Stomach smooth muscle (tissue), 2 donors: ENCODE data around the gene GLRX3.
"Not testable (repeated sequence)": the region's sequence is repeated elsewhere in the genome, so short reads cannot be mapped to it uniquely, and the experiment has no call there.

Experiments used
- H3K27ac ChIP-seq: one replicate; pipeline ENCODE4 v1.7.0; 2013; ENCODE audit warnings: mild to moderate bottlenecking, low read length, inconsistent platforms
- H3K27me3 ChIP-seq, 2 donors: one replicate each; pipeline ENCODE4 v1.7.0; 2013; ENCODE audit warnings: low read length in 2 of 2; ENCODE audit not compliant: insufficient read depth in 2 of 2, control insufficient read depth in 1 of 2
- H3K36me3 ChIP-seq, 2 donors: one replicate each; pipeline ENCODE4 v1.7.0; 2013; ENCODE audit warnings: low read length in 2 of 2; ENCODE audit not compliant: control insufficient read depth in 2 of 2, insufficient read depth in 2 of 2
- H3K4me1 ChIP-seq: one replicate; pipeline ENCODE4 v1.7.0; 2013; ENCODE audit warnings: low read length; ENCODE audit not compliant: control insufficient read depth, insufficient read depth
- H3K4me3 ChIP-seq, 2 donors: one replicate each; pipeline ENCODE4 v1.7.0; 2013; ENCODE audit warnings: low read length in 2 of 2
- H3K9ac ChIP-seq, 2 donors: one replicate each; pipeline ENCODE4 v1.7.0; 2013; ENCODE audit warnings: low read length in 2 of 2, mild to moderate bottlenecking in 1 of 2
- H3K9me3 ChIP-seq, 2 donors: one replicate each; pipeline ENCODE4 v1.7.0; 2013; ENCODE audit warnings: low read length in 2 of 2; ENCODE audit not compliant: control insufficient read depth in 2 of 2
- donor health status: healthy.
- donor health status: Pancreatic carcinoma.

The GLRX3 gene

GRCh38 chr10:130112821-130113220 lies 23.4 kb upstream of the GLRX3 start:
- H3K27ac ChIP-seq: no peak overlapping the region
- H3K27me3 ChIP-seq: no peaks in the 10 kb centered on the region
- H3K9ac ChIP-seq: peak overlapping the region in 1 of 2 donors; percentile 5
- no peaks in the 10 kb centered on the region for H3K36me3 ChIP-seq
- H3K4me3 ChIP-seq: no peak overlapping the region
- H3K4me1 ChIP-seq: peaks cover 29% of the 10 kb centered on the region
- no peaks in the 10 kb centered on the region for H3K9me3 ChIP-seq

- not testable (repeated sequence) for H3K36me3 ChIP-seq, H3K9me3 ChIP-seq, H3K4me3 ChIP-seq, H3K9ac ChIP-seq, H3K4me1 ChIP-seq, H3K27ac ChIP-seq, H3K27me3 ChIP-seq
Measured at GRCh38 chr10:130116942-130117341, 19.2 kb upstream of the GLRX3 start.

GRCh38 chr10:130117535-130117934 lies 18.7 kb upstream of the GLRX3 start:
- H3K27ac ChIP-seq, H3K27me3 ChIP-seq, H3K36me3 ChIP-seq, H3K9me3 ChIP-seq, H3K4me3 ChIP-seq, H3K9ac ChIP-seq, H3K4me1 ChIP-seq: not testable (repeated sequence)

GRCh38 chr10:130121486-130122079 lies 14.6 kb upstream of the GLRX3 start:
- no peak overlapping the region for H3K27ac ChIP-seq
- no peaks in the 10 kb centered on the region for H3K36me3 ChIP-seq
- H3K27me3 ChIP-seq: no peaks in the 10 kb centered on the region
- no peaks in the 10 kb centered on the region for H3K9me3 ChIP-seq
- H3K9ac ChIP-seq: no peak overlapping the region
- no peaks in the 10 kb centered on the region for H3K4me1 ChIP-seq
- no peak overlapping the region for H3K4me3 ChIP-seq

GRCh38 chr10:130127364-130128061 lies 8.7 kb upstream of the GLRX3 start:
- Histone ChIP-seq H3K27ac (no peak overlapping the region), H3K9me3 (no peaks in the 10 kb centered on the region), H3K9ac (no peak overlapping the region), H3K4me1 (peaks cover 5% of the 10 kb centered on the region), H3K27me3 (peaks cover 0 to 18% of the 10 kb centered on the region in 2 donors), H3K4me3 (no peak overlapping the region), H3K36me3 (no peaks in the 10 kb centered on the region)

GRCh38 chr10:130128062-130128781 lies 8.0 kb upstream of the GLRX3 start:
- no peak overlapping the region for H3K27ac ChIP-seq

GRCh38 chr10:130128922-130129321 lies 7.3 kb upstream of the GLRX3 start:
- no peak overlapping the region for H3K4me3 ChIP-seq
- peaks cover 0 to 18% of the 10 kb centered on the region in 2 donors for H3K27me3 ChIP-seq
- peaks cover 5% of the 10 kb centered on the region for H3K4me1 ChIP-seq
- H3K9me3 ChIP-seq: no peaks in the 10 kb centered on the region
- H3K9ac ChIP-seq: no peak overlapping the region
- H3K36me3 ChIP-seq: no peaks in the 10 kb centered on the region
- H3K27ac ChIP-seq: no peak overlapping the region

More at GRCh38 chr10:130128062-130128781, 8.0 kb upstream of the GLRX3 start:
- Histone ChIP-seq H3K9me3 (no peaks in the 10 kb centered on the region), H3K4me1 (peaks cover 5% of the 10 kb centered on the region), H3K9ac (no peak overlapping the region), H3K4me3 (no peak overlapping the region), H3K36me3 (no peaks in the 10 kb centered on the region), H3K27me3 (peaks cover 0 to 18% of the 10 kb centered on the region in 2 donors)

- Histone ChIP-seq H3K4me1 (peaks cover 26% of the 10 kb centered on the region), H3K9me3 (no peaks in the 10 kb centered on the region), H3K9ac (peak overlapping the region; percentile 84 to 87), H3K27me3 (peaks cover 0 to 4% of the 10 kb centered on the region in 2 donors), H3K27ac (peak overlapping the region; percentile 62), H3K36me3 (no peaks in the 10 kb centered on the region), H3K4me3 (peak overlapping the region; percentile 46 to 89)
Measured at GRCh38 chr10:130135676-130136225, 440 bp upstream of the GLRX3 start.

GRCh38 chr10:130137090-130137448 lies 878 bp downstream of the GLRX3 start:
- Histone ChIP-seq H3K4me3 (peak overlapping the region; percentile 89 to 97), H3K9ac (peak overlapping the region; percentile 80 to 84), H3K9me3 (no peaks in the 10 kb centered on the region), H3K27ac (no peak overlapping the region), H3K27me3 (no peaks in the 10 kb centered on the region), H3K4me1 (peaks cover 26% of the 10 kb centered on the region), H3K36me3 (peaks cover 0 to 2% of the 10 kb centered on the region in 2 donors)

- H3K27ac ChIP-seq: no peak overlapping the region
- H3K9ac ChIP-seq: peak overlapping the region in 1 of 2 donors; percentile 84
- peaks cover 0 to 3% of the 10 kb centered on the region in 2 donors for H3K36me3 ChIP-seq
- H3K4me3 ChIP-seq: peak overlapping the region; percentile 89 to 97
- H3K9me3 ChIP-seq: no peaks in the 10 kb centered on the region
- H3K27me3 ChIP-seq: no peaks in the 10 kb centered on the region
- H3K4me1 ChIP-seq: peaks cover 26% of the 10 kb centered on the region
Measured at GRCh38 chr10:130137659-130138478, 1.7 kb downstream of the GLRX3 start.
